ENCODE measurements around the gene SULT1A1. TPM values are rescaled to one million over a fixed set of nuclear protein-coding genes. Genes with fewer than 3 reads are reported as not detected.
A peak's percentile ranks its signal among the peaks of the same experiment; 100 is the strongest.
"Not testable (repeated sequence)": the region's sequence is repeated elsewhere in the genome, so short reads cannot be mapped to it uniquely, and the experiment has no call there.

The SULT1A1 gene
- 12.0 TPM for total RNA-seq

- peak; percentile 27 for DNase-seq
Observed at GRCh38 chr16:28609631-28610594, at the start of gene SULT1A1. SULT1A1 (minus strand) TSS chr16:28610044; CDS start chr16:28608855, 1,189 bp downstream.

- not testable (repeated sequence) for DNase-seq
Observed at GRCh38 chr16:28639959-28640358, 30.1 kb upstream of the SULT1A1 start.

- not testable (repeated sequence) for DNase-seq
Observed at GRCh38 chr16:28638359-28638758, 28.5 kb upstream of the SULT1A1 start.

GRCh38 chr16:28637765-28638164 lies 27.9 kb upstream of the SULT1A1 start, which contains the start of gene NPIPB8:
NPIPB8 (plus strand) TSS chr16:28638065; CDS start chr16:28638361, 296 bp downstream.
- not testable (repeated sequence) for DNase-seq

GRCh38 chr16:28636093-28636823 lies 26.4 kb upstream of the SULT1A1 start:
- DNase-seq, result not testable (repeated sequence)

- DNase-seq, result not testable (repeated sequence)
Observed at GRCh38 chr16:28630905-28631304, 21.1 kb upstream of the SULT1A1 start.

- no peak for DNase-seq
Observed at GRCh38 chr16:28623172-28623711, 13.4 kb upstream of the SULT1A1 start.

- DNase-seq, result not testable (repeated sequence)
Observed at GRCh38 chr16:28622532-28623171, 12.8 kb upstream of the SULT1A1 start.

- no peak for DNase-seq
Observed at GRCh38 chr16:28621481-28622155, 11.8 kb upstream of the SULT1A1 start.

- DNase-seq, result not testable (repeated sequence)
Observed at GRCh38 chr16:28620316-28620715, 10.5 kb upstream of the SULT1A1 start.

GRCh38 chr16:28617874-28618273 lies 8.0 kb upstream of the SULT1A1 start:
- no peak for DNase-seq

GRCh38 chr16:28616636-28617035 lies 6.8 kb upstream of the SULT1A1 start:
- no peak for DNase-seq

- DNase-seq, result not testable (repeated sequence)
Observed at GRCh38 chr16:28616224-28616577, 6.4 kb upstream of the SULT1A1 start.

GRCh38 chr16:28615486-28616223 lies 5.8 kb upstream of the SULT1A1 start:
- DNase-seq, result not testable (repeated sequence)

- not testable (repeated sequence) for DNase-seq
Observed at GRCh38 chr16:28614561-28614960, 4.7 kb upstream of the SULT1A1 start.

GRCh38 chr16:28613912-28614311 lies 4.1 kb upstream of the SULT1A1 start:
- DNase-seq, result not testable (repeated sequence)

GRCh38 chr16:28612359-28613280 lies 2.8 kb upstream of the SULT1A1 start:
- DNase-seq, result not testable (repeated sequence)

- DNase-seq, result no peak
Observed at GRCh38 chr16:28610595-28611191, 849 bp upstream of the SULT1A1 start.

Data from skin of body (tissue), 2 donors.